A549 treated with DMSO at 1 μM for 4 hours (cell line): ENCODE measurements around the gene HUS1B. TPM values are rescaled to one million over a fixed set of nuclear protein-coding genes. Genes with fewer than 3 reads are reported as not detected.

Experiments used
- total RNA-seq: library from RNA; stranded (reverse); fragments of 200-300 nt; extraction: Qiagen RNA extraction; gene quantifications from 5 replicates; pipeline ENCODE4 v1.2.3, GENCODE V29; 2022; ENCODE audit warnings: low read depth

Gene HUS1B
- total RNA-seq, result 0.09 to 0.41 TPM (median 0.25 TPM) in 4 of 5 replicates, not detected in the other

GRCh38 chr6:656460-657252 is at the start of gene HUS1B:
Gene HUS1B, minus strand, starts transcription at chr6:657100. Its CDS starts 156 bp downstream, at chr6:656944.

GRCh38 chr6:692858-693722 is 36.2 kb upstream of the HUS1B start, which contains the start of gene EXOC2:
Gene EXOC2, minus strand, starts transcription at chr6:693139. Its CDS starts 55,321 bp downstream, at chr6:637818.

Other genes starting within 250 kb of the HUS1B start
- gene EXOC2, start 36.0 kb upstream of the HUS1B start, total RNA-seq, result 8.7 to 13.5 TPM (median 11.5 TPM) in 5 replicates